ENCODE data around the gene LRRFIP1.
A peak's percentile ranks its signal among the peaks of the same experiment; 100 is the strongest.
"Not testable (repeated sequence)": the region's sequence is repeated elsewhere in the genome, so short reads cannot be mapped to it uniquely, and the experiment has no call there.

The LRRFIP1 gene

DNA sequence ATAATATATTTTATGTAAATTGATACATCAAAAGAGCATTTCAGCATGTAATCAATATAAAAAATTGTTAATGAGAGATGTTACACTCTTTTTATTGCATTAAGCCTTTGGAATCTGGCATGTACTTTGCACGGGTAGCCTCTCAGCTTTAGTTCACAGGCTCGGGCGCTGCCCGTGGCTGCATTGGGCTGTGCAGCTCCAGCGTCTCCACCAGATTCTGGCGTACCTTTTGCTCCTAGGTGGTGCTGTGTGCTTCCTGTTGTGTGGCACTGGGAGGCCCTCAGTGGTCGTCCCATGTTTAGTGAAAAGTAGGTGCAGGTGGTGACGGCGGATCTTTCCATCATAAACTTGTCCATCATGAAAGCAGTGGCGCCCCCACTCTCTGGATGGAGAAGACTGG lies 24.4 kb downstream of the LRRFIP1 start:
- DNase-seq, result no peak
- intact Hi-C loops (cut with DNase I), result no loop called here

DNA sequence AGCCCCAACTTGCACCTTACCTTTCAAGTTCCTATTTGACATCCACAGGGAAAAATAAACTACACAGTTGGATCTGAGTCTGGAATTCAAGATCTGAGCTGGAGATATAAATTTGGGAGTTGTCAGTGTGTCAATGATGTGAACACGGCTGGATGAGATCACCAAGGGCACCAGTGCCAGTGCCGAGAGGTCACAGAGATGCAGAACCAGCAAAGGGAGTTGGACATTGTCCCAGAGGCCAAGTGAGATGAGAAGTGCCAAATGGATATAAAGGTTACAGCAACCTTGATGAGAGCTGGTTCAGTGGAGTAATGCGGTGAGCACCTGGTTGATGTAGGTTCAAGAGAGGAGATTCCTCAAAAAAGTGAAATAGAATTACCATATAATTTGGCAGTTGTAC lies 24.8 kb downstream of the LRRFIP1 start:
- intact Hi-C loops (cut with DNase I), result no loop called here
- DNase-seq, result no peak

DNA sequence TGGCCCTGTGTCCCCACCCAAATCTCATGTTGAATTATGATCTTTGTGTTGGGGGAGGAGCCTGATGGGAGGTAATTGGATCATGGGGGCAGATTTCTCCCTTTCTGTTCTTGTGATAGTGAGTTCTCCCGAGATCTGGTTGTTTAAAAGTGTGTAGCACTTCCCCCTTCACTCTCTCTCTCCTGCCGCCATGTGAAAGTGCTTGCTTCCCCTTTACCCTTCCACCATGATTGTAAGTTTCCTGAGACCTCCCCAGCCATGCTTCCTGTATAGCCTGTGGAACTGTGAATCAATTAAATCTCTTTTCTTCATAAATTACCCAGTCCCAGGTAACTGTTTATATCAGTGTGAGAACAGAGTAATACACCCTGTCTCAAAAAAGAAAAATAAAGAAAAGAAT lies 25.5 kb downstream of the LRRFIP1 start:
- intact Hi-C loops (cut with DNase I), result no loop called here
- no peak for DNase-seq

DNA sequence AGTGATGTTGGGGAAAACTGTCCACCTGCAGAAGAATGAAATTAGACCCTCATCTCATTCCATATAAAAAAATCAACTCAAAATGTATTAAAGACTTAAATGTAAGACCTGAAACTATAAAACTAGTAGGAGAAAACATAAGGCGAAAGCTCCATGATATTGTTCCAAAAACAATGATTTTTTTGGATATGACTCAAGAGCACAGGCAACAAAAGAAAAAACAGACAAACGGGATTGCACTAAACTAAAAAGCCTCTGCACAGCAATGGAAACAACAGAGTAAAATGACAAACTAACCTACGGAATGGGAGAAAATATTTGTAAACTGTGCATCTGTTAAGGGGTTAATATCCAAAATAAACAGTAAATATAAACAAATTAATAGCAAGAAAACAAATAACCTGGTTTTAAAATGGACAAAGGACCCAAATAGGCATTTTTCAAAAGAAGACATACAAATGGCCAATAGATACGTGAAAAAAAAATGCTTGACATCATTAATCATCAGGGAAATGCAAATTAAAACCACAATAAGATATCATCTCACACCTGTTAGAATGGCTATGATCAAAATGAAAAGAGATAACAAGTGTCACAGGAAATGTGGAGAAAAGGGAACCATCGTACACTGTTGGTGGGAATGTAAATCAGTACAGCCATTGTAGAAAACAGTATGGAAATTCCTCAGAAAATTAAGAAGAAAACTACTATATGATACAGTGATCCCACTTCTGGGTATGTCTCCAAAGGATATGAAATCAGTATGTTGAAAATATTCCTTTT lies 26.6 kb downstream of the LRRFIP1 start:
- DNase-seq, result no peak
- intact Hi-C loops (cut with DNase I), result no loop called here

DNA sequence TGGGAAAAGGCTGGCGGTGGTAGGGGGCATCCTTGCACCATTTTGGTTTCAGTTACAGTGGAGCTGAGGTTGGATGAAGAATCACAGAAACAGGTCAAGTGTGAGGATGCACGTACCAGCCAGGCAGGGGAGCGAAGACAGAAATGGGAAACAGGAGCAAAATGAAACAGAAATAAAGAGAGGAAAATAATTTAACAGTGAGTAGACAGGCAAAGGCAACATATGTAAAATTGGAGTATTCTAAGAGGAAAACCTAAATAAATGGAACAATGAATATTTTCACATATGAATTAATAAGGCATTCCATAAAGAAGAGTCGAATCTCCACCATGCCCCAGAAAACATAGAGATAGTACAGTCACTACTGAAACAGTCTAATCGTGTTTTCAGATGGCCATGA lies 29.7 kb downstream of the LRRFIP1 start:
- intact Hi-C loops (cut with DNase I), result no loop called here
- DNase-seq, result no peak

DNA sequence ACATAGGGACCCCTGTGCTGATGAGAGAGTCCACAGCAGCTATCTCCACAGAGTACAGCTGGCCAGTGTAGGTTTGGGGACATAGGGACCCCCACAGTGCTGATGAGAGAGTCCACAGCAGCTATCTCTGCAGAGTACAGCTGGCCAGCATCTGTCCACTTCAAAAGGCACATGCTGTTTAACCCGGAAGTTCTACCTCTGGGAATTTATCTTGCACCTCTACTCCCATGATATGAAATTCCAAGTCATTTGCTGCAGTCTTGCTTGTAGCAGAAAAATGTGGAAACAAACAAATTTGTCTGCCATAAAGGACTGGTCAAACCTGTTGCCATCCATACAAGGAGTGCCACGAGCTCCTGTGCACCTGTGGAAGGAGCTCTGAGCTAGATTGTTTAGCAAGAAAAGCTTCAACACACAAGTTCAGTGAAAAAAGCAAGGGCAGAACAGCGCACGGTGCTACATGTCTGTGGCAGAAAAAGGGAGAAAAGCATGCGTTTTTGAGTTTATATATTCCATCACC lies 33.1 kb downstream of the LRRFIP1 start:
- DNase-seq, result no peak
- intact Hi-C loops (cut with DNase I), result no loop called here

DNA sequence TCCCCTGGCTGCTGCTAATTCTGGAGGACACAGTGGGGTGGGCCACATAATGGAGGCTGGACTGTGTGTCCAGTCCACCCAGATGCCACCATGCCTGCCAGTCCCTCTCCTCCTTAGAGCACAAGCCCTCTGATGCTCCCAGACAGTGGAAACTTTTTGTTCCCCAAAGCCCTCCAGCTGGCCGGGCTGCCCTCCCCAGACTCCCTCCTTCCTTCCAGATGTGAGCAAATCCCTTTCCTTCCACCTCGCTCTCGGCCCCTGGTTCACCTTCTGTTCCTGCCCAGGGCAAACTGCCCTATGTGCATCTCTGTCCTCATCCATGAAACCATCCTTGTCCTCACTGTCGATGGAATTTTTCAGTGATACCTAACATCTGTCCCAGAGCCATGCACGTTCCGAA lies 33.9 kb downstream of the LRRFIP1 start:
- intact Hi-C loops (cut with DNase I), result no loop called here
- DNase-seq, result no peak

DNA sequence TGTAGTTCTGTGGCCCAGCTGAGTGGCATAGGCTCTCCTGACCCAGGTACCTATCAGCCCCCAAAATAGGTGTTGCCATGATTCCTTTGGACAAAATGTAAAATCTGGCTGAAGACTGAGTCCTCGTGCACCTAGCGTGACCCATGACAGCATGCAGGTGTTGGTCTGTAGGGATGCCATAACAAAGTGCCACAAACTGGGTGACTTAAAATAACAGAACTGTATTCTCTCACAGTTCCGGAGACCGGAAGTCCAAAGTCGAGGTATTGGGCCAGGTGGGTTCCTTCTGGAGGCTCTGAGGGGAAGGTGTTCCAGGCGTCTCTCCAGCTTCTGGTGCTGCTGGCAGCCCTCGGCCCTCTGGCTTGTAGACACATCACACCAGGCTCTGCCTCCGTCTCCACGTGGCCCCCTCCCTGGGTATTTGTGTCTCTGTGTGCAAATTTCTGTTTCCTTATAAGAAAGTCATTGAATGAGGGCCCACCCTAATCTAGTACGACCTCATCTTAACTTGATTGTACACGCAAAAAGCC lies 34.5 kb downstream of the LRRFIP1 start:
- intact Hi-C loops (cut with DNase I), result no loop called here
- no peak for DNase-seq

DNA sequence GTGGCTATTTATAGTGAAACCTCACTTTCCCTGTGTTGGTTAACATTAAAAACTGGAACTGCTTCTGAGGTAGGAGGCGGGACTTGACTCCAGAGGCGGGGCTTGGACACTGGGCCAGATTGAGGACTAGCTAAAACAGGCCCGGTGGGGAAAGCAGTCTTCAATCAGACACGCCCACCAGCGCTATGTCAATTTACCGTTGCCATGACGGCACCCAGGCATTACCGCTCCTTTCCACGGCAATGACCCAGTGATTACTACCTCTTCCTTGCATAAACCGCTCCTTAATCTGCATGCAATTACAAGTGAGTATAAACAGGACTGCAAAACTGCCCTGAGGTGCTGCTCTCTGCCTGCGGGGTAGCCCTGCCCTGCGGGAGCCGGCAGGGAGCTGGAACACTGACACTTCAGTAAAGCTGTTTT lies 35.3 kb downstream of the LRRFIP1 start:
- intact Hi-C loops (cut with DNase I), result no loop called here

DNA sequence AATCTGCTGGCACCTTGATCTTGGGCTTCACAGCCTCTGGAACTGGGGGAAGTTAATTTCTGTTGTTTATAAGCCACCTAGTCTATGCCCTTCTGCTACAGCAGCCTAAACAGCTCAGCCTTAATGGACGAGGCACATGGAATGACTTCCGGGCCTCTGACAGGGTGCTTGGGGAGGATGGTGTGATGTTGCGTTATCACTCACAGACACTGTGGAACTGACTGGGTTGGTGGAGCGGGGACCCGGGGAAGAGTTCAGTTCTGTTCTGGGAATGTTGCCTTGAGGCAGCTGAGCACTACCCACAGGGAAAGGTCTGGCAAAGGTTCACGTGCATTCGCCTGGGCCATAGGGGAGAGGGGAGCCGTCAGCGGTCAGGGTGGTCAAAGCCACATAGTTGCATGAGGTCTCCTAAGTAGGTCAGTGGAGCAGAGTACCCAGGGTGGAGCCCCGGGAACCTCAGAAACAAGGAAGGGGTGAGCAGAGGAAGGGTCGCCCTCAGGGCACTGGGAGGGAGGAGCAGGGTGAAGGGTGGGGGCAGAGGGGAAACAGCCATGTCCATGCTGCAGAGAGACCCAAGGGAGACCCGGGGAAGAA lies 36.2 kb downstream of the LRRFIP1 start:
- intact Hi-C loops (cut with DNase I), result no loop called here
- no peak for DNase-seq

More for the DNA sequence above, 35.3 kb downstream of the LRRFIP1 start:
- peak in 39 of 42 donors; percentile 12 to 78 (median 42) for DNase-seq

DNA sequence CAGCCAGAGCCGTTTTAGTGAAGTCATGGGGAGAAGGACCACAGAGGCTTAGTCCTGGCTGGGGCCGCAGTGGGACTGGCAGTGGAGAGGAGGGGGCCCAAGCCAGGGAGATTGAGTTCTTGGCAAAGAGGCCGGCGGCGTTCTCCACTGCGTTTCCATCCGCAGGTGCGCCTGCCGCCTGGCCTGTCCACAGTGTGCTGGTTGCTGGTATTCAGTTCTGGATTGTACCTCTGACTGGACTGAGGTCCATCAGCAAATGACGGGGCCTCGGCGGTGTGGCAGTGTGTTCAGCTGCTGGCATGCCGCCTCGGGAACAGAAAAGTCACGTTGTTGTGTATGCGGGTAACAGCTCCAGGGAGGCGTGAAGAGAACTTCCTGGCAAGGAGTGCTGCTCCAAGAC lies 36.8 kb downstream of the LRRFIP1 start:
- DNase-seq, result no peak
- intact Hi-C loops (cut with DNase I), result no loop called here

DNA sequence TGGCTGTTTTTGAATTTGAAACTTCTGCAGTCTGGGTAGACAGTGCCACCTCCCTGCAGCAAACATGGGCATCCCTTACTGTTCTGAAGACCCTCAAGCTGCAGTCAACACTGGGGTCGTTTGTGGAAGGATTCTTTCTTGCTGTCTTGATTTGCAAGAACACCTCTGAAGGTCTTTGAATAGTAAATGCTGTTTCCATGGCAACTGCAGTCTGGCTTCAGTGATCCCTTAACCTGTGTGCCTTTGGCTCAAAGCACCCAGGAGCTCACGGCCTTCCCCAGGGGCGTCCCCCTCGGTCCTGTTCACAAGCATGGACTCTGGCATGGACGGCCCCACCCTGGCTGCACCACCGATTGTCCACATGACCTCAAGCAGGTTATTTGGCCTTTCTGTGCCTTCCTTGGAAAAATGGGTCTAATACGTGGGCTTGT lies 38.3 kb downstream of the LRRFIP1 start:
- intact Hi-C loops (cut with DNase I), result no loop called here
- peak in 1 of 42 donors; percentile 26 for DNase-seq

DNA sequence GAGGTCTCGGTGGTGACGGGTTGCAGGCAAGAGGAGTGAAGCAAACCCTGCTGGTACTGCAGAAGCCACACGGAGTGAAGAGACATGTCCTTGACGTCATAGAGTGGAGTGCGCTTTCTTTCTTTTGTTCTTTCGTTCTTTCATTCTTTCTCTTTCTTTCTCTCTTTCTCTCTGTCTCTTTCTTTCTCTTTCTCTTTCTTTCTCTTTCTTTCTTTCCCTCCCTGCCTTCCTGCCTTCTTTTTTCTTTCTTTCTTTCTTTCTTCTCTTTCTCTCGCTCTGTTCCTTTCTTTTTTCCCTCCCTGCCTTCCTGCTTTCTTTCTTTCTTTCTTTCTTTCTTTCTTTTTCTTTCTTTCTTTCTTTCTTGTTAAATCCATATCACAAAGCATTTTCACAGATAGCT lies 39.2 kb downstream of the LRRFIP1 start:
- intact Hi-C loops (cut with DNase I), result no loop called here
- DNase-seq, result no peak

DNA sequence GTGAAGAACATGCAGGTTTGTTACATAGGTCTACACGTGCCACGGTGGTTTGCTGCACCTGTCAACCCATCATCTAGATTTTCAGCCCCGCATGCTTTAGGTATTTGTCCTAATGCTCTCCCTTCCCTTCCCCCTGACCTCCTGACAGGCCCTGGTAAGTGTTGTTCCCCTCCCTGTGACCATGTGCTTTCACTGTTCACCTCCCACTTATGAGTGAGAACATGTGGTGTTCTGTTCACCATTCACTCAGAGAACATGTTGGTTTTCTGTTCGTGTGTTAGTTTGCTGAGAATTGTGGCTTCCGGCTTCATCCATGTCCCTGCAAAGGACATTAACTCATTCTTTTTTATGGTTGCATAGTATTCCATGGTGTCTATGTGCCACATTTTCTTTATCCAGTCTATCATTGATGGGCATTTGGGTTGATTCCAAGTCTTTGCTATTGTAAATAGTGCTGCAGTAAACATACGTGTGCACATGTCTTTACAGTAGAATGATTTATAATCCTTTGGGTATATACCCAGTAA lies 39.7 kb downstream of the LRRFIP1 start:
- intact Hi-C loops (cut with DNase I); DNase-seq: not testable (repeated sequence)

DNA sequence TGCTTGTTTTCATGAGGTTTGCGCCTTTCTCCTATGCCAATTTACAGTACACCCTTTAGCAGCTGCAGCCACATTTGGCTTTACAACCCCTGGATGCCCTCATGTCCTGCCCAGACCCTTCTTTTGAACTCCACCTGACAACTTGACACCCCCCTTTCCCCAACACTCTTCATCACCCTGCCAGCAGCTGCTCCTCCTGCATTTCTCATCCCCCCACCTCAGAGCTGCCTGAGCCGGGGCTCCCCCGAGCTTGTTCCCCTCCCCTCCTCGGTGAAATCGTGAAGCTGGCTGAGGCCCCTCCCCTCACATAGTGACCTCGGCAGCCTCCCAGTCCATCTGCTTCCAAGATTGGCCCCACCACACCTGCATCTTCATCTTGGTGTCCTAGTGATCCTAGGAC lies 40.5 kb downstream of the LRRFIP1 start:
- intact Hi-C loops (cut with DNase I), result no loop called here
- DNase-seq, result peak in 2 of 42 donors; percentile 22 to 38

DNA sequence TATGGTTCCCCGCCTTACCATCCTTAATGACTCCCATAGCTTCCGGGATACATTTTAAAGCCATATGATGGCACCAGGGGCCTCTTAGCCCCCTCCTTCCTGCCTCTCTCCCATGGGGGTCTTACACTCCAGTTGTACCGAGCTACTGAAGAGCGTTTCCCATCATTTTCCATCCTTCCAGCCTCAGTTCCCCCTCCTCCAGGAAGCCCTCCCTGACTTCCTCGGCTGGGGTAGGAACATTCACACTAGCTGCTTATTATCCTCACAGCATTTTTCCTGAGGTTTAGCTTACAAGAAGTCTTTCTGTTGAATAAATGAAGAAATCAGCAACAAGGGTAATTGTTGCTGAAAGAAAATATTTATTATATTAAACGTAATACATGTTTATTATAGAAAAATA lies 41.1 kb downstream of the LRRFIP1 start:
- peak in 2 of 42 donors; percentile 2 to 14 for DNase-seq
- intact Hi-C loops (cut with DNase I), result no loop called here

DNA sequence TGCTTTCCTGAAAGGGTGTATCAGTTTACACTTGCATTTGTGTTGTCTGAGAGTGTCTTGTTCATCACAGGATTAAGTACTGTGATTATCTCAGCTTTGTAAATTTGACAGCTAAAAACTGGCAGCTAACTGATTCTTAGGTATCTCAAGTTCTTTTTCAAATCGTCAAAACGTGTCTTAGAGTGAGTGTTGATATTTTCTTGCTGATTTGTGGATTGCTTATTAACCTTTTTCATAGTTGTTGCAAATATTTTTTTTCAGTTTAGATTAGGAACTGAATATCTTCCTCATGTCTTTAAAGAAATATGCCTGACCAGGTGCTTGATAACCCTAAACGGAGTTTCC lies 41.9 kb downstream of the LRRFIP1 start:
- no peak for DNase-seq
- intact Hi-C loops (cut with DNase I), result no loop called here

DNA sequence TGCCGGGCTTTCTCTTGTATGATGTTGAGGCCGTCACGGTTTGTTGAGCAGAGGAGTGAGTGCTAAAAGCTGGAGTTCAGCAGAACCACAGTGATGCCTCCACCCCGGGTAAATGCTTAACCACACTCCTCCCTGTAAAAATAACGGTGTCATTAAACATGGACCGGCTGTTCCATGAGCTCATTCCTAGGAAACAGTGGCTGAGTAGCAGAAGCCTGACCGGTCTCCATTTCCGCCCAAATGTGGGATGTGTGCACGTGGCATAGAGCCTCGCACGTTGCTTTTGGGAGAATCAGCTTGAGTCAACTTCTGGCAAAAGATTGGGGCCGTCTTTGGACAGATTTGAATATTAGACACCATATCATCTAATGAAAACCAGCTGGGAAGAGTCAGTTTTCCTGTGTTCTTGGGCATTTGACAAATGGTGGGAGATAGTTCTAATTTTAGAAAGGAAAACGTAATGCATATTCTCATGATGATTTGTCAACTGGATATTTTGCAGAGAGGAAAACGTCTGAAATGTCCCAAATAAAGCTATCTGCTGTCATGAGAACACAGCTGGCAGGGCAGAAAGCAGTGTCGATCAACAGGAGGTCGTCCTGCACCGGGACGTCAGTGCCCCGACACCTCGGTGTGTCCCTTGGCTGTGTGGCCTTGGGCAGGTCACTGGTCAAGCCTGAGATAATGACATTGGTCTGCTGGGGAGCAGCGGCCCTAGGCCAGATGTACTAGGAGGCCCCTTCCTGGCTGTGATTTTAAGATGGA lies 42.4 kb downstream of the LRRFIP1 start:
- intact Hi-C loops (cut with DNase I), result no loop called here

DNA sequence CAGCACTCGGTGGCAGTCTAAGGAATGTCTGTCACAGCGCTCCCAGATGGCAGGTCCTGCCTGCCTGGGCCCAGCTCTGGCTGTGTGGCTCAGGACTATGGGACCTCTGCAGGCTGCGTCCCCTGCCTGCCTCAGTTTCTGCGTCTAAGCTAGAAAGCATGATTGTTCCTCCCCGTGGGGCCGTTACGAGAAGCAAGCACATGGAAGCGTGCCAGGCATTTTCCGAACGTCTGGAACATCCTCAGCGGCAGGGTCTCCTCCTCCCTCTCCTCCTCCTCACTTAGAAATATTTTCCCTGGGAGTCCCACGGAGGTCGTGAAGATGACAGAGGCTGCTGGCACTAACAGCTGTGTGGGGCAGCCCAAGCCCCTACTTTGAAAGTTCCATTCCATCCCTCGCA lies 43.3 kb downstream of the LRRFIP1 start:
- intact Hi-C loops (cut with DNase I), result no loop called here
- peak in 1 of 42 donors; percentile 25 for DNase-seq

More for the DNA sequence above, 42.4 kb downstream of the LRRFIP1 start:
- DNase-seq, result peak in 1 of 42 donors; percentile 35
